K562 (cell line): ENCODE results near the gene MOSPD3. TPM values are rescaled to one million over a fixed set of nuclear protein-coding genes. Genes with fewer than 3 reads are reported as not detected.
A peak's percentile ranks its signal among the peaks of the same experiment; 100 is the strongest.

ENCODE experiments used
- E4F1 ChIP-seq: fragments of 250-450 bp; sonication (Bioruptor Pico); IDR thresholded peaks from 2 replicates; pipeline ENCODE4 v1.5.0; 2021; ENCODE audit warnings: mild to moderate bottlenecking, borderline replicate concordance
- ETV5 ChIP-seq: sonication (generic); formaldehyde crosslinking; IDR thresholded peaks from 2 replicates; pipeline ENCODE4 v1.4.0; 2020; ENCODE audit warnings: low read depth, mild to moderate bottlenecking, missing genetic modification reagents
- HCFC1 ChIP-seq: IDR thresholded peaks from 2 replicates; pipeline ENCODE4 v1.6.1; 2012; ENCODE audit warnings: low read depth, low read length, improper control_type of control experiment
- IRF1 ChIP-seq: sonication (generic); formaldehyde crosslinking; IDR thresholded peaks from 2 replicates; pipeline ENCODE4 v1.8.0; 2022; ENCODE audit warnings: missing genetic modification reagents, mild to moderate bottlenecking, borderline replicate concordance
- KLF16 ChIP-seq: IDR thresholded peaks from 2 replicates; pipeline ENCODE4 v1.6.1; 2016; ENCODE audit warnings: antibody characterized with exemption
- LEF1 ChIP-seq: fragments of 450-650 bp; IDR thresholded peaks from 2 replicates; pipeline ENCODE4 v1.6.1; 2016; ENCODE audit warnings: mild to moderate bottlenecking
- MTA2 ChIP-seq: fragments of 450-650 bp; IDR thresholded peaks from 2 replicates; pipeline ENCODE4 v1.6.1; 2016; ENCODE audit warnings: low read depth
- MXD1 ChIP-seq: fragments of 250-450 bp; sonication (Bioruptor Pico); IDR thresholded peaks from 2 replicates; pipeline ENCODE4 v1.8.0; 2021; ENCODE audit warnings: borderline replicate concordance, mild to moderate bottlenecking, moderate library complexity; ENCODE audit not compliant: poor library complexity, severe bottlenecking
- NCOA1 ChIP-seq: fragments of 450-650 bp; IDR thresholded peaks from 2 replicates; pipeline ENCODE4 v1.6.1; 2016; ENCODE audit warnings: low read depth
- OTX1 ChIP-seq: fragments of 450-650 bp; formaldehyde crosslinking; IDR thresholded peaks from 2 replicates; pipeline ENCODE4 v1.4.0; 2022; ENCODE audit warnings: mild to moderate bottlenecking
- POLR2AphosphoS5 ChIP-seq: IDR thresholded peaks from 2 replicates; pipeline ENCODE4 v1.6.1; 2011; ENCODE audit warnings: mild to moderate bottlenecking, low read depth, low read length, moderate library complexity; ENCODE audit not compliant: control insufficient read depth, insufficient read depth
- POLR2H ChIP-seq: IDR thresholded peaks from 2 replicates; pipeline ENCODE4 v1.6.1; 2016; ENCODE audit warnings: missing genetic modification characterization, low read depth, mild to moderate bottlenecking, control low read depth, missing compliant biosample characterization, moderate library complexity
- POLR3A ChIP-seq: IDR thresholded peaks from 2 replicates; pipeline ENCODE4 v1.6.1; 2011; ENCODE audit warnings: borderline replicate concordance, mild to moderate bottlenecking, moderate library complexity; ENCODE audit not compliant: insufficient read length, insufficient read depth; ENCODE audit errors: extremely low read depth
- POLR3G ChIP-seq: IDR thresholded peaks from 2 replicates; pipeline ENCODE4 v1.6.1; 2011; ENCODE audit not compliant: insufficient read length, insufficient replicate concordance; ENCODE audit errors: extremely low read depth
- PTBP1 ChIP-seq: fragments of 200-400 bp; formaldehyde crosslinking; IDR thresholded peaks from 2 replicates; pipeline ENCODE4 v1.6.1; 2017; ENCODE audit warnings: low read depth, low read length
- RCOR1 ChIP-seq, 2 experiments: IDR thresholded peaks; 2 replicates each; pipeline ENCODE4 v1.6.1; 2012; ENCODE audit warnings: low read depth in 2 of 2, low read length in 2 of 2, borderline replicate concordance in 1 of 2, improper control_type of control experiment in 1 of 2
- SMAD2 ChIP-seq: fragments of 150-350 bp; IDR thresholded peaks from 2 replicates; pipeline ENCODE4 v1.6.1; 2014; ENCODE audit warnings: low read depth, mild to moderate bottlenecking, low read length
- SMC3 ChIP-seq: conservative IDR thresholded peaks from 2 replicates; pipeline ENCODE4 v1.6.1; 2011; ENCODE audit warnings: low read depth, low read length, improper control_type of control experiment; ENCODE audit not compliant: insufficient read depth
- ZBTB17 ChIP-seq: fragments of 450-650 bp; formaldehyde crosslinking; IDR thresholded peaks from 2 replicates; pipeline ENCODE4 v1.4.0; 2020; ENCODE audit warnings: mild to moderate bottlenecking
- ZNF134 ChIP-seq: fragments of 250-450 bp; sonication (Bioruptor Pico); conservative IDR thresholded peaks from 2 replicates; pipeline ENCODE4 v1.4.0; 2020
- ZNF445 ChIP-seq: fragments of 250-450 bp; sonication (Bioruptor Pico); IDR thresholded peaks from 2 replicates; pipeline ENCODE4 v1.4.0; 2020; ENCODE audit warnings: low read depth, mild to moderate bottlenecking, moderate library complexity
- ZNF699 ChIP-seq: fragments of 250-450 bp; sonication (Bioruptor Pico); IDR thresholded peaks from 2 replicates; pipeline ENCODE4 v1.8.0; 2021; ENCODE audit warnings: mild to moderate bottlenecking, moderate library complexity; ENCODE audit not compliant: insufficient replicate concordance
- polyA plus RNA-seq, 8 experiments: library from polyadenylated mRNA; depleted of rRNA in 4 of 8; stranded (reverse) in 5 of 8; unstranded in 3 of 8; fragments of >200 nt; fragmentation: Nextera tagmentation in 2 of 8; fragmentation: Illumina TruSeq in 1 of 8; extraction: Ambion mirVana in 2 of 8; extraction: Trizol in 1 of 8; gene quantifications; 2 replicates each; pipeline versions ENCODE4 v1.2.1 to v1.2.3, GENCODE V29; 2011 to 2014; ENCODE audit warnings: inconsistent platforms in 1 of 8, missing spikeins in 1 of 8
- total RNA-seq, 7 experiments: library from RNA; depleted of rRNA in 6 of 7; stranded (reverse); fragments of >200 nt in 6 of 7; fragmentation: Illumina TruSeq in 2 of 7; extraction: Trizol in 2 of 7; gene quantifications; 2 replicates each; pipeline versions ENCODE4 v1.2.1 to v1.2.3, GENCODE V29; 2011 to 2021; ENCODE audit warnings: low replicate concordance in 1 of 7
- TF ChIP-seq, protein P1 (sequence below): fragments of 450-650 bp; formaldehyde crosslinking; IDR thresholded peaks from 2 replicates; pipeline ENCODE4 v1.4.0; 2022; ENCODE audit warnings: mild to moderate bottlenecking, moderate library complexity

The MOSPD3 gene
- total and polyA plus RNA-seq, 9 of the 15 experiments (the other 6 are each of a cell fraction or from before 2014, with no cell fraction given) = 1.4 to 32.1 (median 7.3) TPM

DNA sequence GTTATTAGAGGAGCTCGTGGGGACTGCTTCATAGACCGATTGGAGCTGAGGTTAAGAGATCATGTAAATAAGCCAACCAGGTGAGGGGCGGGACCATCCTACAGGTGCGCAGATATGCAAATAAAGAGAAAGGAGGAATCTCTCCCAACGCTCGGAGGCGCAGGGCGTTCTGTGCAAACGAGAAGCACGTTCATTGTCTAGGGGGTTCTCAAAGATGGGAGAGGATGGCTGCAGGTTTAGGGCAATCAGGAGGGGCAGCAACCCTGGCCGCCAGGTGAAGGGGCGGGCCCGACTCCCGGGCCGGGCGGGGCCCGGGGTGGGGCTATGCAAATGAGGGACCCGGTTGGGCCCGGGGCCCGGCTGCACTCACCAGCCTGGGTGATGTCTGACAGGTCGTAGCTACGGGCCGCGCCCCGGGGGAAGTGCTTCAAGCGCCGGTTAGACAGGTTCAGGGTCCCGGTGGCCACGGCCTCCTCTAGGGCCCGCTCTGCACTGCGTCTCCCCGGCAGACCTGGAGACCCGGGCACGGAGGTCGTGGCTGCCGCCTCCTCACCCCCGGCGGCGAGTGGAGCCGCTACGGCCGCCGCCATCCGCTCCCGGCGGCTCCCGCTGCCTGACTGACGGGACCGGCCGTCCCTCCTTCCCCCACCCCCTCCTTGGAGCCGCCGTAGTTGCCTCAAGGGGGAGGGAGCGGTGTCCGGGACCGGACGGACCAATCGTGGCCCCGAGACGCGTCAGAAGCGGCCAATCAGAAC, 26.7 kb upstream of the MOSPD3 start, which contains the start of gene LRCH4 (continued):
- peak; percentile 61; the same call in 1 of the 2 replicates for TF ChIP-seq ZNF445
- no peak for TF ChIP-seq POLR3G
- no peak for TF ChIP-seq SMC3
- peak in 1 of 2 experiments; percentile 21; a peak in 1 of 4 replicates for TF ChIP-seq RCOR1 (IDR thresholded peaks at IDR 0.05; ENCODE audit: borderline replicate concordance in 1 of 2, low read depth in 2 of 2, low read length in 2 of 2)
- no peak for TF ChIP-seq POLR3A
- TF ChIP-seq, protein P1, sequence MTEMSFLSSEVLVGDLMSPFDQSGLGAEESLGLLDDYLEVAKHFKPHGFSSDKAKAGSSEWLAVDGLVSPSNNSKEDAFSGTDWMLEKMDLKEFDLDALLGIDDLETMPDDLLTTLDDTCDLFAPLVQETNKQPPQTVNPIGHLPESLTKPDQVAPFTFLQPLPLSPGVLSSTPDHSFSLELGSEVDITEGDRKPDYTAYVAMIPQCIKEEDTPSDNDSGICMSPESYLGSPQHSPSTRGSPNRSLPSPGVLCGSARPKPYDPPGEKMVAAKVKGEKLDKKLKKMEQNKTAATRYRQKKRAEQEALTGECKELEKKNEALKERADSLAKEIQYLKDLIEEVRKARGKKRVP (CRISPR knock-in tag) = 0 out of 2 replicates have a peak, but pooled peaks have one; percentile 37
- 0 out of 2 replicates have a peak, but pooled peaks have one; percentile 51 for TF ChIP-seq PTBP1
- peak; percentile 89 for TF ChIP-seq OTX1 (CRISPR knock-in tag)
- TF ChIP-seq MTA2 = peak; percentile 25; the same call in 1 of the 2 replicates
- peak; percentile 91; the same call in 1 of the 2 replicates for TF ChIP-seq KLF16
- TF ChIP-seq POLR2AphosphoS5 = peak; percentile 91
- peak; percentile 14; the same call in 1 of the 2 replicates for TF ChIP-seq NCOA1
- TF ChIP-seq MXD1 (CRISPR knock-in tag) = peak; percentile 51
- peak; percentile 75 for TF ChIP-seq HCFC1
- 0 out of 2 replicates have a peak, but pooled peaks have one; percentile 49 for TF ChIP-seq IRF1 (CRISPR knock-in tag)
- TF ChIP-seq SMAD2 = no peak
- TF ChIP-seq E4F1 (CRISPR knock-in tag) = no peak
- peak; percentile 79; the same call in 1 of the 2 replicates for TF ChIP-seq ZBTB17
- no peak for TF ChIP-seq ZNF134 (CRISPR knock-in tag)
- peak; percentile 95 for TF ChIP-seq POLR2H (tag)
- TF ChIP-seq ETV5 (CRISPR knock-in tag) = no peak
- TF ChIP-seq LEF1 = peak; percentile 10; the same call in 1 of the 2 replicates
- TF ChIP-seq ZNF699 (CRISPR knock-in tag) = no peak
